HG03354 (cell line): ENCODE measurements around the gene DLGAP1.

Experiments used
- ATAC-seq: cut with Tn5 transposase; IDR thresholded peaks from one replicate; pipeline ENCODE4 v1.9.1; 2021; ENCODE audit warnings: mild to moderate bottlenecking; ENCODE audit not compliant: unreplicated experiment, poor library complexity, severe bottlenecking

Gene DLGAP1

DNA sequence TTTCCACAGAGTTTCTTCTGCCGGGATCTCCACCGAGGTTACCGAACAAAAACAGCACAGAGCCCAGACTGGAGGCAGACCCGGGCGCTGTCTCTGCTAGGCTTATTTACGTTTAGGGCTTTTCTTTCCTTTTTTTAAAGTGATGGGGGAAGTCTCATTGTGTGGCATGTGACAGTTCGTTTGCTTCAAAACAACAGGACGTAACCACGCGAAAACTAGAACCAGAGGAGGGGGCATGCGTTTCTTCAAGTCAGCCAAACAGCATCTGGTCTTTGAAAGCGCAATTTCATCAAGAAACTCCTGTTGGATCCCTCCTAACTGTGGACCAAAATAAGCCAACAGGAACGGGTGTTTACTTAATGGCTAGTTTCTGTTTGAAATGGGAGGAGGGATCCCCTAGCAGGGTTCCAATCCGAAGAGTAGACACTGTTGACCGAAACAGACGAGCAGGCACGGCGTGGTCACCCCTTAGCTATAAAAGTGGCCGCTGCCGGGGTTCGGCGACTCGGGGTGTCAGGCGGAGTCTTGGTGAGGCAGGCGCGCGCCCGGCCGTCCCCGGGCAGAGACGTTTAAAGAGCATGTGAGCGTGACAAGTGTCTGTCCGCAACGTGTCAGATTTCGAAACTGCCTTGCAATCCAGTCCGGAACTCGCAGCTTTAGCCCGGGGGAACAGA, 1006.1 kb downstream of the DLGAP1 start:
- ATAC-seq = peak; percentile 52

DNA sequence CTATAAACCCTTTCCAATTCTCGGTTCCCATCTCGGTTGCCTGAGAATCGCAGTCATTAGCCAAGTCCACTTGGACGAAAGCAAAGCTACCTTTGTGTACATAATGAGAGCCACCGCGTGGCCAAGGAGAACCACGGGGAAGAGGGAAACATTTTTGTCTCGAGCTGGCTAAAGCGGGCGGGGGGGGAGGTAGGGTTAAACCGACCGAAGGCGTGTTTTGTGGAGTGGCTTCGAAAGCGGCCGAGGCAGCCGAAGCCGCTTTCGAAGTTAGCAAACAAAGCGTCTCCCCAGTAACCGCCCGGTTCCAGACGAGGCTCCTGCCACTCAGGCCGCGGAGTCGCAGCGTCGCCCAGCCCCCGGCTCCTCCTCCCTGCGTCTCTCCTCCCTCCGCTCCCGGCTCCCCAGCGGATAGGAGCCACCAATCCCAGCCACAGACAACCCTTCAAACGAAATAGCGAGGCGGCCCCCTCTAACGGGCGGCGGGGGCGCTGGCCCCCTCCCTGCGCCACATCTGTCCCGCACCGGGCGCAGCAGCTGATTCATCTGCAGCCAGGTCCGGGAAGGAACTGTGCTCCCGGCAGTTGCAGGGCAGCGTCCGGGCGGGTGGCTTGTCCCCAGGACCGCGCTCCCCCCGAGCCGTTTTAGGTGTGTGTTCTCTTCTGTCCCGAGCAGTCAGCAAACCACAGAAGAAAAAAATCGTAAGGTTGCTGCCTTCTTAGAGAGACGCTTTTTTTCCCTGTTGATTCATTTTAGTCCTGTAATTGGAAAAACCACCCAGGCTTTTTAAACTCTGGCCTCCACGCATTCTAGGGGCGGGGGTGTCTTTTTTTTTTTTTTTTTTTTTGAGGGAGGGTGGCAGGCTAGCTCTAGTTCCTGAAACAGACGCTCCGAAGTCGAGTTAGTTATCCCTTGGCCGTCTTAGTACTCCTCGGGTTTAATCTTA, 1006.9 kb downstream of the DLGAP1 start:
- ATAC-seq = peak; percentile 71

GRCh38 chr18:3447068-3447894, 1007.8 kb downstream of the DLGAP1 start:
- ATAC-seq = no peak
